Mesenchymal stem cell (in vitro differentiated cells and primary cell): ENCODE data around the gene NPIPB4.
"Not testable (repeated sequence)": the region's sequence is repeated elsewhere in the genome, so short reads cannot be mapped to it uniquely, and the experiment has no call there.

Source experiments
- DNase-seq: peaks from one replicate; pipeline ENCODE4 v3.0.0-alpha.2; 2013
- H2AFZ ChIP-seq: one replicate; pipeline ENCODE4 v1.6.1; 2013; ENCODE audit warnings: low read depth, mild to moderate bottlenecking, control low read depth, inconsistent platforms, low read length, moderate library complexity
- H2AK5ac ChIP-seq: 2 replicates; pipeline ENCODE4 v1.6.1; 2013; ENCODE audit warnings: low read length, moderate library complexity, mild to moderate bottlenecking, inconsistent platforms; ENCODE audit not compliant: severe bottlenecking
- H2BK120ac ChIP-seq: one replicate; pipeline ENCODE4 v1.6.1; 2013; ENCODE audit warnings: low read depth, mild to moderate bottlenecking, inconsistent platforms, low read length, moderate library complexity
- H2BK12ac ChIP-seq, 2 experiments: one replicate each; pipeline ENCODE4 v1.6.1; 2013; ENCODE audit warnings: inconsistent platforms in 2 of 2, low read length in 2 of 2, mild to moderate bottlenecking in 2 of 2, moderate library complexity in 2 of 2, control low read depth in 1 of 2
- H2BK15ac ChIP-seq: one replicate; pipeline ENCODE4 v1.6.1; 2013; ENCODE audit warnings: mild to moderate bottlenecking, low read depth, inconsistent platforms; ENCODE audit not compliant: poor library complexity, severe bottlenecking
- H2BK5ac ChIP-seq: 2 replicates; pipeline ENCODE4 v1.6.1; 2013; ENCODE audit warnings: low read depth, mild to moderate bottlenecking, low read length, control low read depth, inconsistent platforms; ENCODE audit not compliant: poor library complexity, severe bottlenecking
- H3K14ac ChIP-seq, 2 experiments: one replicate each; pipeline ENCODE4 v1.6.1; 2013; ENCODE audit warnings: inconsistent platforms in 2 of 2, low read length in 2 of 2, control low read depth in 1 of 2, mild to moderate bottlenecking in 1 of 2, moderate library complexity in 1 of 2
- H3K18ac ChIP-seq, 2 experiments: one replicate each; pipeline ENCODE4 v1.6.1; 2013; ENCODE audit warnings: inconsistent platforms in 2 of 2, low read length in 2 of 2, control low read depth in 1 of 2, low read depth in 1 of 2, mild to moderate bottlenecking in 1 of 2
- H3K23ac ChIP-seq, 2 experiments: one replicate each; pipeline ENCODE4 v1.6.1; 2013; ENCODE audit warnings: inconsistent platforms in 2 of 2, low read length in 2 of 2, mild to moderate bottlenecking in 2 of 2, moderate library complexity in 2 of 2, control low read depth in 1 of 2
- H3K27ac ChIP-seq: 2 replicates; pipeline ENCODE4 v1.5.1; 2013; ENCODE audit warnings: mild to moderate bottlenecking, moderate library complexity, low read length, control low read depth, inconsistent platforms; ENCODE audit not compliant: poor library complexity, severe bottlenecking
- H3K27me3 ChIP-seq, 2 experiments: 2 replicates each; pipeline versions ENCODE4 v1.6.1 to v1.7.0; 2013; ENCODE audit warnings: low read length in 2 of 2, mild to moderate bottlenecking in 2 of 2, moderate library complexity in 2 of 2, control low read depth in 1 of 2, inconsistent platforms in 1 of 2; ENCODE audit not compliant: control insufficient read depth in 1 of 2, insufficient read depth in 1 of 2
- H3K36me3 ChIP-seq, 2 experiments: 2 replicates each; pipeline versions ENCODE4 v1.6.1 to v1.7.0; 2013; ENCODE audit warnings: low read length in 2 of 2, control low read depth in 1 of 2, inconsistent platforms in 1 of 2, low read depth in 1 of 2, mild to moderate bottlenecking in 1 of 2; ENCODE audit not compliant: insufficient read depth in 2 of 2, control insufficient read depth in 1 of 2
- H3K4ac ChIP-seq, 2 experiments: one replicate each; pipeline ENCODE4 v1.6.1; 2013; ENCODE audit warnings: inconsistent platforms in 2 of 2, low read length in 2 of 2, mild to moderate bottlenecking in 2 of 2, moderate library complexity in 2 of 2, control low read depth in 1 of 2, low read depth in 1 of 2
- H3K4me1 ChIP-seq: 2 replicates; pipeline ENCODE4 v1.6.1; 2013; ENCODE audit warnings: low read depth, low read length, control low read depth; ENCODE audit not compliant: control insufficient read depth, insufficient read depth
- H3K4me2 ChIP-seq: 2 replicates; pipeline ENCODE4 v1.6.1; 2013; ENCODE audit warnings: low read length, mild to moderate bottlenecking, inconsistent platforms; ENCODE audit not compliant: poor library complexity, severe bottlenecking
- H3K4me3 ChIP-seq, 2 experiments: 2 replicates each; pipeline versions ENCODE4 v1.5.1 to v1.7.0; 2013; ENCODE audit warnings: low read length in 2 of 2, mild to moderate bottlenecking in 2 of 2, control low read depth in 1 of 2, low read depth in 1 of 2; ENCODE audit not compliant: insufficient read depth in 1 of 2
- H3K79me1 ChIP-seq: replicated peaks from 2 replicates; pipeline ENCODE4 v1.6.1; 2013; ENCODE audit warnings: mild to moderate bottlenecking, control low read depth, low read length, inconsistent platforms; ENCODE audit not compliant: poor library complexity, severe bottlenecking
- H3K9ac ChIP-seq: 2 replicates; pipeline ENCODE4 v1.7.0; 2013; ENCODE audit warnings: mild to moderate bottlenecking, low read length, moderate library complexity
- H3K9me3 ChIP-seq: 2 replicates; pipeline ENCODE4 v1.7.0; 2013; ENCODE audit warnings: mild to moderate bottlenecking, low read length; ENCODE audit not compliant: control insufficient read depth
- H4K8ac ChIP-seq: one replicate; pipeline ENCODE4 v1.6.1; 2013; ENCODE audit warnings: inconsistent platforms, mild to moderate bottlenecking, low read length, moderate library complexity
- H4K91ac ChIP-seq: one replicate; pipeline ENCODE4 v1.6.1; 2013; ENCODE audit warnings: mild to moderate bottlenecking, low read length, inconsistent platforms
- WGBS: methylation state at CpG from one replicate; pipeline ENCODE4 v1.1.7; 2013; ENCODE audit warnings: mixed read lengths; 5-methylcytosine and 5-hydroxymethylcytosine counted together

Gene NPIPB4

GRCh38 chr16:21836334-21836733 lies 21.2 kb downstream of the NPIPB4 start:
- WGBS = no CpG with 5 or more reads among the region's 18 CpGs
- H2BK15ac ChIP-seq = not testable (repeated sequence)

GRCh38 chr16:21835747-21836146 lies 21.8 kb downstream of the NPIPB4 start:
- not testable (repeated sequence) for H3K27ac ChIP-seq, H3K4me2 ChIP-seq, H3K79me1 ChIP-seq, H4K8ac ChIP-seq, H3K4me1 ChIP-seq, H3K14ac ChIP-seq, H3K9me3 ChIP-seq, H2AFZ ChIP-seq, H2AK5ac ChIP-seq, DNase-seq, H3K18ac ChIP-seq, H2BK120ac ChIP-seq, H3K23ac ChIP-seq, H2BK5ac ChIP-seq, H4K91ac ChIP-seq, H3K27me3 ChIP-seq, H2BK12ac ChIP-seq, H3K4me3 ChIP-seq, H3K4ac ChIP-seq, H3K9ac ChIP-seq, H3K36me3 ChIP-seq, H2BK15ac ChIP-seq
- no CpG with 5 or more reads among the region's 24 CpGs for WGBS

More at GRCh38 chr16:21836334-21836733, 21.2 kb downstream of the NPIPB4 start:
- not testable (repeated sequence) for H2AFZ ChIP-seq, H3K27ac ChIP-seq, H3K9ac ChIP-seq, H3K27me3 ChIP-seq, H4K8ac ChIP-seq, H3K18ac ChIP-seq, H2AK5ac ChIP-seq, H3K4ac ChIP-seq, H3K4me3 ChIP-seq, H3K4me1 ChIP-seq, H3K4me2 ChIP-seq, H3K23ac ChIP-seq, H3K9me3 ChIP-seq, H4K91ac ChIP-seq, H2BK120ac ChIP-seq, H3K79me1 ChIP-seq, H2BK5ac ChIP-seq, DNase-seq, H3K36me3 ChIP-seq, H2BK12ac ChIP-seq, H3K14ac ChIP-seq

- not testable (repeated sequence) for H2BK5ac ChIP-seq, H3K23ac ChIP-seq, H3K18ac ChIP-seq, H2BK15ac ChIP-seq, H3K4me2 ChIP-seq, H3K4ac ChIP-seq, H3K27ac ChIP-seq, H2BK120ac ChIP-seq, H2AK5ac ChIP-seq, DNase-seq, H2AFZ ChIP-seq, H4K8ac ChIP-seq, H3K79me1 ChIP-seq, H3K36me3 ChIP-seq, H2BK12ac ChIP-seq, H4K91ac ChIP-seq, H3K27me3 ChIP-seq, H3K14ac ChIP-seq, H3K9me3 ChIP-seq, H3K4me1 ChIP-seq, H3K4me3 ChIP-seq, H3K9ac ChIP-seq
- no CpG with 5 or more reads among the region's 5 CpGs for WGBS
Observed at GRCh38 chr16:21834211-21834610, 23.3 kb downstream of the NPIPB4 start.

DNA sequence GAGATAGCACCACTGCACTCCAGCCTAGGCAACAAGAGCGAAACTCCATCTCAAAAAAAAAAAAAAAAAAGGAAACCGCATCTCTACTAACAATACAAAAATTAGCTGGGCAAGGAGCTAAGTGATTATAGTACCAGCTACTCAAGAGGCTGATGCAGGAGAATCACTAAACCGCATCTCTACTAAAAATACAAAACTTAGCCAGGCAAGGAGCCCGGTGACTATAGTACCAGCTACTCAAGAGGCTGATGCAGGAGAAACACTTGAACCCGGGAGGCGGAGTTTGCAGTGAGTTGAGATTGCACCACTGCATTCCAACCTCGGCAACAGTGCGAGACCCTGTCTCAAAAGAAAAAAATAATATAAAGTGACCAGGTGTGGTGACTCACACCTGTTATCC lies 27.6 kb downstream of the NPIPB4 start:
- not testable (repeated sequence) for H3K36me3 ChIP-seq, H3K9ac ChIP-seq, H2BK15ac ChIP-seq, H3K14ac ChIP-seq, H3K9me3 ChIP-seq, H3K27me3 ChIP-seq, H4K8ac ChIP-seq, H3K4me3 ChIP-seq, H3K79me1 ChIP-seq, H3K4me2 ChIP-seq, H2AK5ac ChIP-seq, H3K18ac ChIP-seq, H3K4me1 ChIP-seq, H4K91ac ChIP-seq, H2AFZ ChIP-seq, H2BK12ac ChIP-seq, DNase-seq, H3K4ac ChIP-seq, H2BK5ac ChIP-seq, H2BK120ac ChIP-seq, H3K23ac ChIP-seq, H3K27ac ChIP-seq
- 100% methylated on average over 3 of the region's 8 CpGs for WGBS
